22Rv1 (cell line): ENCODE data around the gene CISH.

Source experiments
- ZFX ChIP-seq: fragments of 450-650 bp; IDR thresholded peaks from 2 replicates; pipeline ENCODE4 v1.6.1; 2017; ENCODE audit warnings: antibody characterized with exemption, borderline replicate concordance
- TF ChIP-seq, protein P1 (sequence below): fragments of 450-650 bp; IDR thresholded peaks from 2 replicates; pipeline ENCODE4 v1.5.1; 2017; ENCODE audit warnings: mild to moderate bottlenecking

DNA sequence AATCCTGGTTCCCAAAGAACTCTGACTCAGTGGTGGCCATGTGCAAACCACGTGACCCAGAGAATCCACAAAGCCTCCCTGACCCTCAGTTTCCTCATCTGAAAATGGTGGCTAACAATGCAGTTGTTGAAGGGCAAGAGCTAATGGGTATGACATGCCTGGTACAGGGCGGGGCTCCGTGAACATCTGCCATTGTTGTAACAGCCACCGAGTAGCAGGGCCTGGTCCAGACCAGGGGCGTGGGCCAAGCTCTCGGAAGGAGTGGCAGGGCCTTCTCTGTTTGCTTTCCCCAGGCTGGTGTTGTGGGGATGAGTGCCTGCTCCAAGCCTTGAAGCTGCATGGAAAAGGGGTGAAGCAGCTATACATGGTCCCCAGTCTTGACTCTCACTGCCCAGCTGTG, 18.8 kb upstream of the CISH start:
- TF ChIP-seq, protein P1, sequence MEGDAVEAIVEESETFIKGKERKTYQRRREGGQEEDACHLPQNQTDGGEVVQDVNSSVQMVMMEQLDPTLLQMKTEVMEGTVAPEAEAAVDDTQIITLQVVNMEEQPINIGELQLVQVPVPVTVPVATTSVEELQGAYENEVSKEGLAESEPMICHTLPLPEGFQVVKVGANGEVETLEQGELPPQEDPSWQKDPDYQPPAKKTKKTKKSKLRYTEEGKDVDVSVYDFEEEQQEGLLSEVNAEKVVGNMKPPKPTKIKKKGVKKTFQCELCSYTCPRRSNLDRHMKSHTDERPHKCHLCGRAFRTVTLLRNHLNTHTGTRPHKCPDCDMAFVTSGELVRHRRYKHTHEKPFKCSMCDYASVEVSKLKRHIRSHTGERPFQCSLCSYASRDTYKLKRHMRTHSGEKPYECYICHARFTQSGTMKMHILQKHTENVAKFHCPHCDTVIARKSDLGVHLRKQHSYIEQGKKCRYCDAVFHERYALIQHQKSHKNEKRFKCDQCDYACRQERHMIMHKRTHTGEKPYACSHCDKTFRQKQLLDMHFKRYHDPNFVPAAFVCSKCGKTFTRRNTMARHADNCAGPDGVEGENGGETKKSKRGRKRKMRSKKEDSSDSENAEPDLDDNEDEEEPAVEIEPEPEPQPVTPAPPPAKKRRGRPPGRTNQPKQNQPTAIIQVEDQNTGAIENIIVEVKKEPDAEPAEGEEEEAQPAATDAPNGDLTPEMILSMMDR = no peak
- TF ChIP-seq ZFX = no peak
